Transverse colon (tissue), 4 donors: ENCODE results near the gene SLC29A1.

Source experiments
- CTCF ChIP-seq, 5 experiments: fragments of 200-600 bp in 3 of 5; fragments of 450-650 bp in 2 of 5; sonication (generic) in 3 of 5; IDR thresholded peaks; 1 replicate in 2 of 5; 2 replicates in 3 of 5; pipeline ENCODE4 v1.5.1; 2016 to 2017; ENCODE audit warnings: antibody characterized with exemption in 5 of 5, inconsistent platforms in 3 of 5, mild to moderate bottlenecking in 2 of 5, moderate library complexity in 1 of 5
- EP300 ChIP-seq: sonication (generic); formaldehyde crosslinking; IDR thresholded peaks from one replicate; pipeline ENCODE4 v1.6.1; 2017; ENCODE audit warnings: antibody characterized with exemption, low read depth
- POLR2A ChIP-seq: fragments of 450-650 bp; IDR thresholded peaks from one replicate; pipeline ENCODE4 v1.6.1; 2016; ENCODE audit warnings: antibody characterized with exemption, mild to moderate bottlenecking, moderate library complexity
- POLR2AphosphoS5 ChIP-seq, 3 donors: sonication (generic); formaldehyde crosslinking; IDR thresholded peaks; one replicate each; pipeline ENCODE4 v1.6.1; 2016; ENCODE audit warnings: antibody characterized with exemption in 3 of 3

- TF ChIP-seq POLR2A = no peak
- no peak for TF ChIP-seq CTCF (IDR thresholded peaks at IDR 0.05)
- no peak for TF ChIP-seq POLR2AphosphoS5 (IDR thresholded peaks at IDR 0.05)
- TF ChIP-seq EP300 = no peak
Measured at GRCh38 chr6:44261581-44261980, 38.2 kb downstream of the SLC29A1 start.
